IPS-NIHi11 (cell line): ENCODE results near the gene SYT14.
A peak's percentile ranks its signal among the peaks of the same experiment; 100 is the strongest.
"Not testable (repeated sequence)": the region's sequence is repeated elsewhere in the genome, so short reads cannot be mapped to it uniquely, and the experiment has no call there.

Experiments
- DNase-seq: peaks from one replicate; pipeline ENCODE4 v3.0.0; 2012; ENCODE audit warnings: mixed read lengths, low spot score

SYT14 gene

DNA sequence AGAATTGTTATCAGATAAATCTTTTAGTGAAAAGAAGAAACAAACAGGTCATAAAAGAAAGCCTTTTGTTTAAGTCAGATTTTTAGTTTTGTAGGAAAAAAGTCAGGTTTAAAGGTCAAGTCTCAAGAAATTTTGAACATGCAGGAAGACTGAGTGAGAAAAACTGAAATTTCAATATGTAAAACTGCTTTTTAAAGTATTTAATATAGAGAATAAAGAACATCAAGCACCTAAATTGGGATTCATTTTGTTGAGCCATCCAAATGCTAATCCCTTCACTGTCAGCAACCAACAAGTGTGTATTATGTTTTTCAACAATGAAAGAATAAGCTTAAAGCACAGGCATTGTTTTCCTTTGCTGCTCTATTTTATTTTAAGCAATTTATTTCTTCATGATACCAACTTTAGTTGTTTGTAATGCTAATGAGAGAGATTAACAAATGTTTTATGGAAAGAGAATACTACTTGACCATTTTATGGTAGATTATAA lies 179.7 kb downstream of the SYT14 start:
- no peak for DNase-seq

- DNase-seq, result no peak
These were observed 185.4 kb downstream of the SYT14 start for GRCh38 chr1:210123383-210123782.

DNA sequence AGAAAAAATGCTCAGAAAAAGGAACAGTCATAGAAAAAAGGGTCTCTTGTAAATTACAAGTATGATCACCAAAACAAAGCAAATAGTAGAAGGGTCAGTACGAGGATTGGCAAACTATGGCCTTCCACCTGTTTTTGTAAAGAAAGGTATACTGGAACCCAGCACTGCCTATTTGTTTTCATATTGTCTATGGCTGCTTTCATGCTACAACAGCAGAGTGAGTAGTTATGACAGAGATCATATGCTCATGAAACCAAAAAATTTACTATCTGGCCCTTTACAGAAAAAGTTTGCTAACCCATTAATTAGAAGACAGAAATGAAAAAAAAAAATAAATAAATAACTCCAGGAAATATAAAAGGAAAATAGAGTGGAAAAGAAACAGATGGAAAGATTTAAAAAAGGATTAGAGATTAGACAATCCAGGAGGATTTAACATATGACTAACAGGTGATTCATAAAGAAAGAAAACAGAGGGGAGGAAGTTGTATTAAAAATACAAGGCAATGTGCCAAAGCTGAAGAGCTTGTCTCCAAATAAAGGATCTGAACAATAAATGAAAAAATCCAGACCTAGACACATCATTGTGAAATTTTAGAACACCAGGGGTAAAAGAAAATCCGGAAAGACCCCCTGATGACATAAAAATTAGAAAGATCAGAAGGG lies 186.0 kb downstream of the SYT14 start:
- DNase-seq, result no peak

GRCh38 chr1:210124736-210125135 lies 186.7 kb downstream of the SYT14 start:
- no peak for DNase-seq

DNA sequence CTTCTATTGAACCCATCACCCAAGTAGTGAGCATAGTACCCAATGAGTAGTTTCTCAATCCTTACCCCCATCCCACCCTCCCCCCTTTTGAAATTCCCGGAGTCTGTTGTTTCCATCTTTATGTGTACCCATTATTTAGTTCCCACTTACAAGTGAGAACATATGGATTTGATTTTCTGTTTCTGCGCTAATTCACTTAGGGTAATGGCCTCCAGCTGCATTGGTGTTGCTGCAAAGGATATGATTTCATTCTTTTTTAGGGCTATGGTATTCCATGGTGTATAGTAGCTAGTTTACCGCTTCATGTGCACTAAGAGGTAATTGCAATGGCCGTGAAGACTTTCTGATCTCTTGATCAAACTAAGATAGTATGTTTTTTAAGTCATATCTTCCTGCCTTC lies 187.1 kb downstream of the SYT14 start:
- DNase-seq, result no peak

GRCh38 chr1:210129092-210129491 lies 191.1 kb downstream of the SYT14 start:
- no peak for DNase-seq

DNA sequence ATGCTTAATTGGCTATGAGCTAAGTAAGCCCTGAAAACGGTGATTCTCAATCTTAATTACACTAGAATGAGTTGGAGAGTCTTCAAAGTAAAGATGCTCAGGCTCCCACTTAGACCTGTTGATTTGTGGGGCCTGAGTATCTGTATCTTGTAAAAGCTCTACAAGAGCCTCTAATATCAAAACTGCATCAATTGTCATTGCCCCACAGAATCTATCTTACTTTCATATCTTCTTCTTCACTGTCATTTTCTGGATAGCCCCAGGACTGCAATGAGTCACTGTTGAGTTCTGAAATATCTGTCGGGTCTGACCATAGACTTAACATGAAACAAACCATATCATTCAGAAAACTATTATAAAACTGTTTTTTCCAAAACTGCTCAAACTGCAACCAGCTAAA lies 191.7 kb downstream of the SYT14 start:
- DNase-seq, result no peak

DNA sequence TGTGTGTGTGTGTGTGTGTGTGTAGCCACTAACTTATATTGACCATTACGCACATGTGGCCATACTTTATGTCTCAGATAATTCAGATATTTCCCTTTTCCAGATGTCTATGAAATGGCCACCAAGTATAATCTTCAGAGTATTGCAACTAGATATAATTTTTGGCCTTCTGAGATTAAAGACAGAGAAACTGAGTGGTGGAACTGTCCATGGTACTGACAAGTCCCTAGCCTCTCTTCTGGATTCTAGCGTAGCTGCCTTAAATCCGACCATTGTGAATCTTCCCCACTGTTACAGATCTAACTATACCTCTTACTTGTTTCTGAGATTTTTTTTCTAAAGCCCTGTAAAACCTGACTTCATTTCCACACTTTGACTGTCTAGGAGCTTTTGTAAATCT lies 194.6 kb downstream of the SYT14 start:
- DNase-seq, result peak; percentile 42

DNA sequence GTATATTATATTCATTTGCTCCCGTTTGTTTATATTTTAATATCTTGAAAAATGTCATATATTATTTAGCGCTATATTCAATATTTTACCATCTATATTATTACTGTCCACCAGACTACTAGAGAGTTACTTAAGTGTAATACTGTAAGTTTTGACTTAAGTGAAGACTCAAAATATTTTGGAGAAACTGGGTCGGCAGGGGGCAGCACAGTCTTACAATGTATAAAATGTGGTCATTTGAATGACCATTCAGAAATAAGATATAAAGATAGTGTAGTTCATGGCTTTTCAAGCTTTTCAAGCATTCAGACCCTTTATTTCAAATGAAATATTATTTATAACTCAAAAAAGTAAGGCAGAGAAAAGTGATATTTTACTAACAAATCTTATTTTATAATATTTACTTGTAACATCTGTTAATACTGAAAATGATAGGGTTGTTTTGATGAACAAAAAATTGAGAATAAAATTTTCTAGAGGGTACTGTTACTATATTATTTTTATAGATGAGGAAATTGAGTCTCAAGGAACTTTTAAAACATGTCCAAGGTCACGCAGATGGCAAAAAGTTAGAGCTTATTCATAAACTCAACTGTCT lies 205.5 kb downstream of the SYT14 start:
- DNase-seq, result peak; percentile 50

DNA sequence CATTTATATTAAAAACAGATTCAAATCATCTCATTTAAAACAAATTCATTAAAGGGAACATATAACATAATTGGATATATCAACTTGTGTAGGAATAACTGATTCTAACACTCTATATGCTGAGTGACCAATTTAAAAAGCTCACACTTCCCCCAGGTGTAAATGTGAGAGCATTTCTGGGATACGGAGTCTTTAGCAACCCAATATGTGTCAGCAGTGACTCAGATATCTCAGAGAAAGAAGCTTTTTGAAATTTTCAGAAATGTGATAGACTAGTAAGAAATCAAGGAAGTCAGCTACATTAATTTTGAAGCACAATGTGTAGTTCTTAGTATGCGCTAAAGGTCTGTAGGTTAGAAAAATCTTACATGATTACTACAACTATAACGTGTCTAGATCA lies 206.7 kb downstream of the SYT14 start:
- DNase-seq, result no peak

DNA sequence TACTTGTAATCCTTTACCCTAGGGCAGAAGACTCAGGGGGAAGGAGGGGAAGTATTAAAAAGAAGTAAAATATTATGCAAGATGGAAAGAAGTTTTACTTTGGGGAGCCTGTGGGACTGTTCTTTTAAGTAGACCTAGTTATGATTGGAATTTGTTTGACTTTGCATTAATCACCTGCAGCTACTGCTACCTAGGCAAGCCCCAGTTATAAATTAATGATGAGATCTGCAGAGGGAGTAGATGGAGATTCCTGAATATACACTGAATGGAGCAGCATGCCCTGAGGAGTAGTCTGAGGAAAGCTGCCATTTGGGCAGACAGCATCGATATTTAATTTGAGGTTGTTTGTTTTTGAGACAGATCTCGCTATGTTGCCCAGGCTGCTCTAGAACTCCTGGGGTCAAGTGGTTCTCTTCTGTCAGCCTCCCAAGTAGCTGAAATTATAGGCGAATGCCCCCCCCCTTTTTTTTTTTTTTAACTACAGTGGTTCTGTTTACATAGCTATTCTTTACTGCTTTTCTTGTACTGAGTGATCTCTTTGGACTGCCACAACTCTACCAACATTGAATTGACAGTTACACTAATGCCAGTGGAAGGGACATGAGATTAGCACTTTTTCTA lies 213.1 kb downstream of the SYT14 start:
- no peak for DNase-seq

- DNase-seq, result no peak
These were observed 221.2 kb downstream of the SYT14 start for GRCh38 chr1:210159211-210159610.

DNA sequence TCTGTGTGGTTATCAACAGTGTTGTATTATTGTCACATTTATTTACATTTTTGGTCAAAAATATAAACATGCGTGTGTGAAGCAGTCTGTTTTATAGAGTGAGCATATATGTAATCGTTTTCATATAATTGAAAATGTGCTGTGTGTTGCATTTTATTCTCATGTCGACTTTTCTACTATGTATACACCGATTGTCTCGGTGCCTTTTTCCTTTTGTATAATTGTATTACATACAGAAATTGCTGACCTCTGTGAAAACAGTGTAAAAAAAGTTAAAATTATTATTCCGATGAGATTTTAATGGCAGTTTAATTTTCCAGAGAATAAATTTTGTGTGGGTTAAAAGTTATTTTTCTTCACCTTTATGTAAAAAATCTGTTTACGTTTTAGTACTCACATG lies 232.2 kb downstream of the SYT14 start:
- no peak for DNase-seq

DNA sequence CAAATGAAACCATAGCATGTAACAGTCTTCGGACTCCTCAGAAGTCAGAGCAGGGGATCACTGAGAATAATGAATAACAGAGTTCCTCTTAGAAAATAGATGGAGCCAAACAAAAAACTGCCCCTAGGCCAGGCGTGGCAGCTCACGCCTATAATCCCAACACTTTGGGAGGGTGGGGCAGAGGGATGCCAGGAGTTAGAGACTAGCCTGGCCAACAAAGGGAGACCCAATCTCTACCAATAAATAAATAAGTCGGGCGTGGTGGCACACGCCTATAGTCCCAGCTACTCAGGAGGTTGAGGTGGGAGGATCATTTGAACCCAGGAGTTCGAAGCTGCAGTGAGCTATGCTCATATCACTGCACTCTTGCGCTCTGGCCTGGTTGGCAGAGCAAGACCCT lies 236.1 kb downstream of the SYT14 start:
- DNase-seq, result no peak

- DNase-seq, result no peak
These were observed 247.0 kb downstream of the SYT14 start for GRCh38 chr1:210185063-210185462.

- DNase-seq, result not testable (repeated sequence)
These were observed 250.0 kb downstream of the SYT14 start for GRCh38 chr1:210187849-210188606.

DNA sequence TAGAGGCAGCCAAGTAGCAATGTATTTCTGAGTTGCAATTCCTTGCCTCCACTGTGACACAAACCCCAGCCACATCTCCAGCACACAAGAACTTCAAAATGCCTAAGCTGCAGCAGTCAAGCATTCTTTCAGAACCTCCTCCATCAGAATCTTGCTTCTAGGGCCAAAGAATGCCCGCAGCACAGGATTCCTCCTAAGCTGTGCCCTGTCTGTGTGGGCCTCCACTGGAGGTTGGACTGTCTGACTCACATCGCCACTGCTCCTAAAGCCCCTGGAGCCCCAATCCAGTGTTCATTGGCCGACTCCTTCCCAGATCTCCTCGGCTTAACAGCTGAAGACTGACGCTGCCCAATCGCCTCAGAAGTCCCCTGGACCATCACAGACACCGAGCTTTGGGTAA lies 251.4 kb downstream of the SYT14 start:
- no peak for DNase-seq

- DNase-seq, result no peak
These were observed 257.7 kb downstream of the SYT14 start for GRCh38 chr1:210195635-210196160.

DNA sequence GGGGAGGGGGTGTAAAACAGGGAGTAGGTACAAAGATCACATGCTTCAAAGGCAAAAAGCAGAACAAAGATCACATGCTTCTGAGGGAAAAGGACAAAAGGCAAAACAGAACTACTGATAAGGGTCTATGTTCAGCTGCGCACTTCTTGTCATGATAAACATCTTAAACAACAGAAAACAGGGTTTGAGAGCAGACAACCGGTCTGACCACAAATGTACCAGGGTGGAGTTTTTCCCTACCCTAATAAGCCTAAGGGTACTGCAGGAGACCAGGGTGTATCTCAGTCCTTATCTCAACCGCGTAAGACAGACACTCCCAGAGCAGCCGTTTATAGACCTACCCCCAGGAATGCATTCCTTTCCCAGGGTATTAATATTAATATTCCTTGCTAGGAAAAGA lies 258.2 kb downstream of the SYT14 start:
- DNase-seq, result not testable (repeated sequence)

- DNase-seq, result no peak
These were observed 260.8 kb downstream of the SYT14 start for GRCh38 chr1:210198840-210199239.

DNA sequence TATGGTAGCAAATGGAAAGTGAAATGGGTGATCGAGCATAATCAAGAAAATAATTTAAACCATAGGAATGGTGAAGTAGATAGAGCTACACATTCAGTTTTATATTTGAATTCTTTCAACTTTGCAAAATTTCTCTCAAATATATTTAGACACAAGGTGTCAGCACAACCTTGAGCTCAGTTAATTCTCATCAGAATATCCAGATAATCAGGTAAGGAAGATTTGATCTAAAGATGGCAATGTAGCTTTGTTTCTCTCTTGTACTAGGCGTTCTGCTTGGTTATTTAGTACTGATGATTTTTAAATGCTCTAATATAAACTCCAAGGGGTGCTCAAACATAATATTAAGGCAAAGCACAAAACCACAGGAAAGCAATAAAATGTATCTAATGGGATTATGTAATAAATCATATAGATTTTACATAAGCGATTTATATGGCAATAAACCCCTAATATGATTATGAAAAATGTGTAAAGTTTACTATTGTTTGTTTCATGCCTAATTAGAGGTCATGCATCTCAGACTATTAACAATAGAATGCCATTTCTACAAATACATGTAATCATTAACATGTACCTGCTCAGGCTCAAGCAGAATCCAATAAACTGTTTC lies 262.2 kb downstream of the SYT14 start:
- no peak for DNase-seq

DNA sequence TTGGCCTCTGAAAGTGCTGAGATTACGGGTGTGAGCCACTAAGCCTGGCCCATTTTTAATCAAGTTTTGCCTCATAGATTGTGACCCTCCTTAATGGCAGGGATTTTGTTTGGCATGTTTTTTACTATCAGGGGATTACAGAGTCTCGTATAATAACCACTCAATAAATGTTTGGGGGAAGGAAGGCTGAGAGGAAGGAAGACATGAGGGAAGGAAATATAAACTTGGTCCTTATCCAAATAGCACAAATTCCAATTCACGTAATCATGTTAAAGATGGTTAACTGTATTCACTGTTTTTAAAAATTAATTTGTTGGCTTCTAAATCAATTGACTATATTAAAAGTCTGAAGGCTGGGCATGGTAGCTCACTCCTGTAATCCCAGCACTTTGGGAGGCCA lies 263.7 kb downstream of the SYT14 start:
- DNase-seq, result no peak
